Adipose tissue (tissue), 3 donors: Measurements from ENCODE around the gene BBS1. TPM values are rescaled to one million over a fixed set of nuclear protein-coding genes. Genes with fewer than 3 reads are reported as not detected.

Experiments used
- H3K27ac ChIP-seq: one replicate; pipeline ENCODE4 v1.5.1; 2013; ENCODE audit warnings: low read depth, low read length
- WGBS, 3 donors: extraction: QIAGEN DNeasy Blood & Tissue Kit; methylation state at CpG; one replicate each; pipeline ENCODE4 v1.1.7; 2013; 5-methylcytosine and 5-hydroxymethylcytosine counted together
- polyA plus RNA-seq, 3 donors: library from polyadenylated mRNA; stranded (reverse); fragments of 200-250 nt; gene quantifications; one replicate each; pipeline ENCODE4 v1.2.3, GENCODE V29; 2013
- donor health status: healthy with polysubstance abuse.
- donor health status: Bipolar disorder and iron deficiency.
- donor health status: healthy.

The BBS1 gene
- polyA plus RNA-seq, 3 donors: 11.5 to 15.5 (median 12.3) TPM

GRCh38 chr11:66545701-66546367 lies 35.4 kb downstream of the BBS1 start, which contains the start of gene ZDHHC24:
ZDHHC24 (minus strand) TSS chr11:66546048; CDS start chr11:66546003, 45 bp downstream.
- 0% methylated on average over 62 to 71 of the region's 71 CpGs for WGBS, 3 donors
- no peak within 1 kb of the TSS for H3K27ac ChIP-seq

DNA sequence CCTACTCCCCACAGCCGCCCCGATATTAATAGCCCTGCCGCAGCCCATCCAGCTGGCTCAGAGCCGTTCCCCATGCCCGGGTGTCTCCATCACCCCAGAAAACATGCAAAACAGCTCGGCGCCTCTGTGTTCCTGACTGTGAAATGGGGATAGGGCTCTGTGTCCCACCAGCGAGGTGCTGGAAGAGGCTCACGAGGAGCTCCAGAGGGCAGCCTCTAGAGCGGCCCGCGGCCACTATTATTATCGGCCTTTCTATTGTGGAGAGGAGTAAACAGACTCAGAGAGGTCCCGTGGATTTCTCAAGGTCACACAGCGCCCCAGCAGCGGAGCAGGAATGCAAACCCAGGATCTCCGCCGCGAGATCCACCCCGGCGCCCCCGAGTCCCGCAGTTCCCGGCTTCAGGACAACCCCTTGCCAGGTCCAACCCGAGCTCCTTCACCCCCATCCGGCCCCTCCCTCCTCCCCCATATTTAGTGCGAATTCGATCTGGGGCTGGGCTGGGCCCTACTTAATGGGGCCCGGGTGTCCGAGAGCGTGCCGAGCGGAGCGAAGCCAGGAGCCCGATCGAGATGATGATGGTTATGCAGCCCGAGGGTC lies 36.0 kb downstream of the BBS1 start, which contains the start of gene ACTN3:
Gene ACTN3, plus strand, starts transcription at position 536 of the 598 bp plus-strand sequence. Its CDS starts 35 bp downstream, at position 571.
- no peak within 1 kb of the TSS for H3K27ac ChIP-seq
- WGBS, 3 donors: 3 to 7% (median 5%) methylated on average over 36 to 37 of the region's 37 CpGs

DNA sequence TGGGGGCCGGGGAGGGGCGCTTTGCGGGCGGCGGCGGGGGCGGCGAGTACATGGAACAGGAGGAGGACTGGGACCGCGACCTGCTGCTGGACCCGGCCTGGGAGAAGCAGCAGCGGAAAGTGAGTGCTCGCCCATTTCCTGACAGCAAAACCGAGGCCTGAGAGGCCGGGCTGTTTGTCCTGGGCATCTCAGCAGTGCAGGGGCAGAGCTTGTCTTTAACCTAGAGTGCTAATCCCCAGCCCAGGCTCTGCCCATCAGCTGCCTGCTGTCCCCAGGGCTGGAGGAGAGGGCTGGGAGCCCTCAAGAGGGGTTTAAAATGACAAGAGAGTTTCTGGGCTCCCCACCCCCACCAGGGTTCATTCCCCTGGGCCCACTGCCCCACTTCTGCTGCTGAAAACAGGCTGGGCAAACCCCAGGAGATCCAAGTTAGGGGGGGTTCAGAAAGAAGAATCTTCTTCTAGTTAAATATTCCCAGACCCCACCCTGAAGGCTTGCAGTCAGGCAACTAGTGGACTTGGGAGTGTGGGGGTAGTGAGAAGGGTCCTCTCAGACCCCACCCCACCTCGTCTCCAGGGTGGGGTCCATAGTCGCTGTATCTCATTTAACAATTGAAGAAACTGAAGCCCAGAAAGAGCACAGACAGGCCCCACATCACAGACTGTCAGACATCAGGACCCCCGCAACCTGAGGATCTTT lies 36.7 kb downstream of the BBS1 start:
- no peak overlapping the region for H3K27ac ChIP-seq
- WGBS, 3 donors: 36 to 43% (median 38%) methylated on average over 18 of the region's 18 CpGs

DNA sequence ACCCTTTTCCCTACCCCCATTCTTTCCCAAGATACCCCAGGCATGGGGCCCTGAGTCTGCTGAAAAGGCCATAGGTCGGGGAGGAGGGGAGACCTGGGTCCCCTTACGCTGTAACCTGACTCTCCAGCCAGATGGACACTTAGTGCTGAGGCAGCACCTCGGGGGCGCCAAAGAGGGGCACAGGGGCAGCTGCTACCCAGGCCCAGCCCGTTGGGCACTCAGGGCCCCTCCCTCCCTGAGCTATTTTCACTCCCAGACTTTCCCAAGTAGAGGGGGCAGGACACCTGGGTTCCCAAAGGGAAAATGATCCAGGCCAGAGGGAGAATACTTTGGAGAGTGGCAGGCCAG lies 37.2 kb downstream of the BBS1 start:
- WGBS, 3 donors: 32 to 57% (median 49%) methylated on average over 5 of the region's 5 CpGs

DNA sequence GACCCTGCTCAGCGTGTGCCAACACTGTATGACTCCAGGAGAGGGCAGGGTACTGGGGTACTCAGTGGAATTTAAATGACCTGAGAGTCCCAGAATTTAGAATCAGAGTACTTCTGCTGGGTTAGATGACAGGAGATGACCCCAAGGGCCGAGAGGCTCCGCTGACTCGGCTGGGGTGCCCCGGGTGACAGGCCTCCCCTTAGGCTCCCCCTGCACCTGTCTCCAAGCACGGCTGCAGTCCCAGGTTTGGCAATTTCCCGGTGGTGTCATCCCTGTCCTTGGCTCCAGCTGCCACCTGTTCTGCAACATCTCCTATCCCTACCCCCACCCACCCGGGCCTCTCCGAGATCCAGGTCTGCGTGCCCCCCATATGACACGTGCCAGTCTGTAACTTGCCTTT lies 37.6 kb downstream of the BBS1 start:
- no peak overlapping the region for H3K27ac ChIP-seq
- 40 to 59% (median 51%) methylated on average over 11 of the region's 11 CpGs for WGBS, 3 donors

More for the DNA sequence above, 37.2 kb downstream of the BBS1 start:
- no peak overlapping the region for H3K27ac ChIP-seq

- WGBS, 3 donors: 53 to 64% (median 54%) methylated on average over 16 of the region's 16 CpGs
- no peak overlapping the region for H3K27ac ChIP-seq
These were observed 38.6 kb downstream of the BBS1 start for GRCh38 chr11:66548774-66549630.

DNA sequence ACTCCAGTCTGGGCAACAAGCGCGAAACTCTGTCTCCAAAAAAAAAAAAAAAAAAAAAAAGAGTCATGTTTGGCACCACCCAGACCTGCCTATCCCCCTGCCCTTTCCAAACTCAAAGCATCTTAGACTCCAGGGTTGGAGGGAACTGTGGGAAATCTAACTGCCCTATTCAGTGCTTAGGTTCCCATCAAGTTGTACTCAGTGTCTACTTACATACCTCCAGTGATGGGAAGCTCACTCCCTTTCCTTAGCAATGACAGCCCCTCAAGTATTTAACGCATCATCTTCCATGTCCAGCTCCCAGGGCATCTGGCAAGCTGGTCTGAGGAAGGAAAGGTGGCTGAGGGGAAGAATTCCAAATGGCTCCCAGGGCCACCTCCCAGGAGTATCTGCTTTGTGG lies 39.3 kb downstream of the BBS1 start:
- WGBS, 3 donors: 89 to 97% (median 94%) methylated on average over 1 to 3 of the region's 3 CpGs

DNA sequence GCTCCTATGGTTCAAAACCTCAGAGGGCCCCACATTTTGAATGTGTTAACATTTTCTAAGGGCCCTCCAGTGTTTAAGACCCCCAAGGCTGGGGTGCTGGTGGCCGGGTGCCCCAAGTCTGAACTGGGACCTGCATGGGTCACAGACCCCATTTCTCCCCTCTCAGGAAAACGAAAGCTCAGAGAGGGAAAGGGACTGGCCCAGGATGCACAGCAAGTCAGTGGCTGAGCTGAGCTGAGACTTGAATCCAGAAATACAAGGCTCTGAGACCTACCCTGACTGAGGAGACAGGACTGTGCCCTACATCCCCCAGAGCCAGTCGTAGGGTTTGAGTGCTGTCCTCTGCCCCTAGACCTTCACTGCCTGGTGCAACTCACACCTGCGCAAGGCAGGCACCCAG lies 40.5 kb downstream of the BBS1 start:
- WGBS, 3 donors: 74 to 93% (median 83%) methylated on average over 4 of the region's 4 CpGs
- H3K27ac ChIP-seq: no peak overlapping the region

More for the DNA sequence above, 39.3 kb downstream of the BBS1 start:
- no peak overlapping the region for H3K27ac ChIP-seq

GRCh38 chr11:66554602-66555001 lies 44.2 kb downstream of the BBS1 start:
- H3K27ac ChIP-seq: no peak overlapping the region
- WGBS, 3 donors: 73 to 80% (median 74%) methylated on average over 5 of the region's 5 CpGs

DNA sequence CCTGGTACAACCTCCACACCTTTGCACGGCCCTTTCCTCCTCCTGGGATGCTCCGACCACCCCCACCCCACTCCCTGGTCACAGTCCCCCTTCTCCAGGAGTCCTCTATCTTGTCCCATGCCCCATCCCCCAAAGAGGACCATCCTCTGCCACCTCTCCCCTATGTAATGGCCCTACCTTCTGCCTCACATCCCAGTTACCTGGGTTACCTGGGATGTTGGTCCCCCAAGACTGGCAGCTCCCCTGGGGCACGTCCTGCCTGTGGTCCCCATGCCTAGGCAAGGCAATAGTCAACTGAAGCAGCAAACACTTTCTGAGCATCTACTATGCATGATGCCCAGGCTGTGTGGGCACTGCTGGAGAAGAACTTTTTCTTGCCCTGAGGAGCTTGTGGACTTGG lies 45.0 kb downstream of the BBS1 start:
- 54 to 80% (median 79%) methylated on average over 3 of the region's 3 CpGs for WGBS, 3 donors
- no peak overlapping the region for H3K27ac ChIP-seq

DNA sequence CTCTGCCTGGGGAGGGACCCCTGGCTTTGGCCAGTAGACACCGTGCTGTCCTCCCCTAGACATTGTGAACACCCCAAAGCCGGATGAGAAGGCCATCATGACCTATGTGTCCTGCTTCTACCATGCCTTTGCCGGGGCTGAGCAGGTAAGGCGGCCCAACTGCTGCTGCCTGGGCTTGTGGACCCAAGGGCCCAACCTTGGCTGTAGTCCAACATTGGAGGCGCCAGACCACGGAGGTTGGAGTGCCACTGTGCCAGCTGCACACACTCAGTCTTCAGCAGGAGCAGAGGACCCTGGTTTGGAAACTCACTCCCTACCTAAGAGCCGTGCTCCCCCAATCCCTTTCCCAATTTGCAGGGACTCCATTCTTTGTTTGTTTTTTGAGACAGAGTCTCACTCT lies 45.7 kb downstream of the BBS1 start:
- no peak overlapping the region for H3K27ac ChIP-seq
- 77 to 90% (median 83%) methylated on average over 7 of the region's 7 CpGs for WGBS, 3 donors

- H3K27ac ChIP-seq: no peak overlapping the region
- 85 to 95% (median 91%) methylated on average over 24 of the region's 24 CpGs for WGBS, 3 donors
These were observed 47.4 kb downstream of the BBS1 start for GRCh38 chr11:66557733-66558326.

- WGBS, 3 donors: 10 to 15% (median 13%) methylated on average over 41 to 50 of the region's 50 CpGs
- no peak overlapping the region for H3K27ac ChIP-seq
These were observed 48.9 kb downstream of the BBS1 start for GRCh38 chr11:66559142-66559865.

- 70 to 83% (median 79%) methylated on average over 26 to 27 of the region's 27 CpGs for whole genome bisulfite sequencing, 3 donors
- no peak overlapping the region for H3K27ac ChIP-seq
These were observed 49.6 kb downstream of the BBS1 start for GRCh38 chr11:66559866-66560676.

DNA sequence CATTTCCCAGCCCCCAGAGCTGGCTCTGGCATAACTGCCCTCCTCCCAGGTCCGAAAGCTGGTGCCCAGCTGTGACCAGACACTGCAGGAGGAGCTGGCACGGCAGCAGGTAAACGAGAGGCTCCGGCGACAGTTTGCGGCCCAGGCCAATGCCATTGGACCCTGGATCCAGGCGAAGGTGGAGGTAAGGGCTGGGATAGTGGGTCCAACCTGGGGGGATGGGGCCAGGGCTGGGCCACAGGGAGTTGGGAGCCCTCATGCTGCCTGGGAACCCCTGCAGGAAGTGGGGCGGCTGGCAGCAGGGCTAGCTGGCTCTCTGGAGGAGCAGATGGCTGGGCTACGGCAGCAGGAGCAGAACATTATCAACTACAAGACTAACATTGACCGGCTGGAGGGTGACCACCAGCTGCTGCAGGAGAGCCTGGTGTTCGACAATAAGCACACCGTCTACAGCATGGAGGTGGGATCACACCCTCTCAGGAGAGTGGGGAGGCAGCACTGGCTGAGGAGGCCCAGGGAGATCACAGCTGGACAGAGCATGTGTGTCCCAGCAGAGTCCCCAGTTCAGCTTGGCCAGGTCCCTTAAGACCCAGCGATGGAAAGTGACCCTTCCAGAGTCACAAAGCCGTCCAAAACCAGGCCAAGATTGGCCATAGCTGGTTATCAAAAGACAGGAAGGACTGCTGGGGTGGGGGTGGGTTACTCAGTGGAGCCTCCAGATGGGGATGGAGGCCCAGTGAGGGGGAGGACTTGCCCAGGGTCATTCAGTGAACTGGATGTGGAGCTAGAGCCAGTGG lies 50.9 kb downstream of the BBS1 start:
- no peak overlapping the region for H3K27ac ChIP-seq
- WGBS, 3 donors: 77 to 84% (median 83%) methylated on average over 14 of the region's 14 CpGs

- WGBS, 3 donors: 91 to 95% (median 91%) methylated on average over 9 of the region's 9 CpGs
- no peak overlapping the region for H3K27ac ChIP-seq
These were observed 51.5 kb downstream of the BBS1 start for GRCh38 chr11:66561975-66562248.
